SH-SY5Y (cell line): ENCODE measurements around the gene CEBPG.

ENCODE experiments used
- GATA2 ChIP-seq: IDR thresholded peaks from 2 replicates; pipeline ENCODE4 v1.6.1; 2011; ENCODE audit warnings: mild to moderate bottlenecking, low read depth, low read length
- GATA3 ChIP-seq: IDR thresholded peaks from 2 replicates; pipeline ENCODE4 v1.6.1; 2011; ENCODE audit warnings: low read depth, mild to moderate bottlenecking, low read length, moderate library complexity

The CEBPG gene

DNA sequence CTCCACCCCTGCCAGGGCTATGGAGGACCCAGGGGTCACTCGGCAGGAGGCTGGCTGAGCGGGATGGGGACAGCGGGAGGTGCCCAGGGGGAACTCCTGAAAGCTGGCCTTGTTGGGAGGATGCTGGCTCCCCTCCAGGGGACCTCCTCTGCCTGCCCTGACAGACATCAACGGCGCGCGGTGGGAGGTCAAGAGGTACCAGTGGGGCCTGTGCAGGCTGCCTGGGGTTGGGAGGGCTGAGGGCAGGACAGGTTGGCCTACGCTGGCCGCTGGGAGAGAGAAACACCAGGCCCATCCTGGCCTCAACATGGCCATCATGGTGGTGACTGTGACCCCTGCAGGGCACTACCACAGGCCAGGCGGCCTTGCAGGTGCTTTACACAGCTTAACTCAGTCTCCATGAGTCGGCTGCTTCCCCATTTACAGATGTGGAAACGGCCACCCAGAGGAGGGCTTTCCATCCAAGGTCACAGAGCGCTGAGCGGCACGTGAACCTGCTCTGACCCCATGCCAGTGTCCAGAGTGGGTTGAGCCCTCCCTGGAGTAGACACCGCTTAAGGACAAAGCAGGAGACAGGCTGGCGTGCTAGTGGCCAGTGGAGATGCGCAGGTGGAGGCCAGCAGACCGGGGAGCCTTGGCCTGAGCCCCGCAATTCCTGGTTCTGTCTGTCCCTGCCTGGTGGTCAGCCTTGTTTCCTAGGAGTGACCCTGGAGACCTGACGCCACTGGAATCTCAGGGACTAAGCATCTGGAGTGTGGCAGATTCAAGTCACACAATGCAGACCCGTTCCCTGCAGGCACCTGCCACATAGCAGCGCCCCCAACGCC is 27.6 kb downstream of the CEBPG start:
- no peak for TF ChIP-seq GATA2
- no peak for TF ChIP-seq GATA3

GRCh38 chr19:33401683-33402420 is 28.3 kb downstream of the CEBPG start:
- TF ChIP-seq GATA3: no peak
- TF ChIP-seq GATA2: no peak

GRCh38 chr19:33402421-33403220 is 29.1 kb downstream of the CEBPG start:
- TF ChIP-seq GATA2 (no peak), GATA3 (no peak)

- no peak for TF ChIP-seq GATA3
- no peak for TF ChIP-seq GATA2
Measured at GRCh38 chr19:33403221-33403972, 29.9 kb downstream of the CEBPG start.

DNA sequence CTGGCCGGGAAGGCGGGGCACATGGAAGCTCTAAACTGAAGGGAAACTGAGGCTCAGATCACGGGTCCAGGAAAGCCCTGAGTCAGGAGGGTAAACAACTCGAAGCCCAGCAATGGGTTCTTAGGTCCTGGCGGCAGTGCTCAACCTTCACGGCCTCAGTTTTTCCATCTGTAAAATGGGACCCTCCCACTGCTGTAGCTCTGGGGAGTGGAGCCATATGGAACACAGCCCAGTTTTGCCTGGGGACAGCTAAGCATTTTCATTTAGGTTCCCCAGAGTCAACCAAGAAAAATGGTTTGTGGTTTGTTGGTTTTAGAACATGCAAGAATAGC is 30.4 kb downstream of the CEBPG start:
- TF ChIP-seq GATA3: no peak

- TF ChIP-seq GATA3 (no peak), GATA2 (no peak)
Measured at GRCh38 chr19:33404506-33405253, 31.2 kb downstream of the CEBPG start.

DNA sequence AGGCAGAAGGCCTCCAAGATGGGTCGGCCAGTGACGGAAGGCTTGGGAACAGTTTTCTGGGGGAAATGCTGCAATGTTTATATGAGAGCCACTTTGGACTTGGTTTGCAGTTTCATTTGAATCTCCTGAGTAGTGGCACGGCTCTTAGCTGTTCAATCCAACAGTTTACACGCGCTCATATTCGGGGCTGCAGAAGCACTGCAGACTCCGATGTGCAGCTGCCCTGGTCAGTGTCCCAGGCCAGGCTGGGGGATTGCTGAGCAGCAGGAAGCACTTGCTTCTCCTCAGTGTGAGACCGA is 31.7 kb downstream of the CEBPG start:
- TF ChIP-seq GATA2: no peak
- TF ChIP-seq GATA3: no peak

GRCh38 chr19:33405553-33406461 is 32.3 kb downstream of the CEBPG start:
- TF ChIP-seq GATA2 (no peak), GATA3 (no peak)

DNA sequence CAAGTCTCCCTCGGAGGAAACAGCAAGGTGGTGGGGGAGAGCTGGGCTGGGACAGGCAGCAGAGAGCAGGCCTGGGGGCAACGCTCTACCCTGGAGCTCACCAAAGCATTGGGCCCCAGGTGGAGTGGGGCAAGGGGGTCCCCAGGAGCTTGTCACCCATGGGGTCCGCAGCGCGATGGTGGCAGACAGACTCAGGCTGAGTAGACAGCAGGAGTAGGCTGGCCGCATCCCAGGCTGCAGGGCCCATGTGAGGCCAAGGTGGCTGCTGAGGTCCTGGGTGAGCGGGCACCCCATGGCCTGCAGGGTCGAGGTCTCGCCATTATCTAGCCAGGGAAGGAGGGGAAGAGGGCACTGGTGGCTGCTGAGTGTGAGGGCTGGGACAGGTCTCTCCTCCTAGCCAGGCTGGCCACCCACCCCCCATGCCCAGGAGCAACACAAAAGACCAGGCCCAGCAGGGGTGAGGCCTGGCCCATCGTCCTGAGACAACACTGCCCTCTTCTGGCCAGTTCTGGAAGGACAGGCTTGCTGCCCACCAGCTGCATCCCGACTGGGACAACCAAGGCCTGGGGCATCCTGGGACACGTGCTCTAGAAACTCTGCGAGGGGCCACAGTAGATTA is 33.1 kb downstream of the CEBPG start:
- TF ChIP-seq GATA3 (no peak), GATA2 (no peak)

DNA sequence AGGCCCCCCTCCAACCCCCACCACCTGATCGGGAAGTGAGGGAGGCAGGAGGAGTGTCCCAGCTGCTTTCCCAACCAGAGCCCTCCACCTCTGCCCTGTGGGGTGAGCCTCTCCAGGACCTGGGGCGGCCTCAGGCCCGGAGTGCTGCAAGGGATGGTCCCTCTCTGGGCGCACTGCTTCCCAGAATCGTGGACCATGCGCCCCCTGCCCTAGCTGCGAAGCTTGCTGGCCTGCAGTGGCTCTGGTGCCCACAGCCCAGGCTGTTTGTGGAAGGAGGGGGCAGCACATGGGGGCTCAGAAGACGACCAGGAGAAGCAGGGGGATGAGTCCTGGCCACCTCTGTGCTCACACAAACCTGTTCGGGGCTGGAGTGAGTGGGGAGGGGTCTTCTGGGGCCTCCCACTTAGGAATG is 33.6 kb downstream of the CEBPG start:
- TF ChIP-seq GATA3: no peak
- TF ChIP-seq GATA2: no peak

DNA sequence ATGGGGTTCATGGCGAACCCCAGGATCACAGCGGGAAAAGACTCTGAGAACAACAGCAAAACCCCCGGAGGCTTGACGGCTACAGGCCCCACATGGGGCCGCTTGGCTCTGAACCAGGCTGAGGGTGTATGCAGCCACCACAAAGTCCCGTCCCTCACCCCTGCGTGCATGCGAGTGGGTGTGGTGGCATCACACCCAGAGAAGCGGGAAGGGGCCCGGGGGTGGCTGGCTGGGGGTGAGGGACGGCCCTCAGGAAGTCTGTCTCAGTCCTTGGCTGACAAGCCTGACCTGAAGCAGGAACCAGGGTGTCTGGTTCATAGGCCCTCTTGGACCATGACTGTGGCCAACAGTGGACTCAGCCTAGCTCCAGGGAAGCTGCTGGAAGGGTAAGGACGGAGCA is 34.2 kb downstream of the CEBPG start:
- no peak for TF ChIP-seq GATA2
- TF ChIP-seq GATA3: no peak

GRCh38 chr19:33408116-33408515 is 34.6 kb downstream of the CEBPG start:
- TF ChIP-seq GATA2 (no peak), GATA3 (no peak)
